22Rv1 (cell line): ENCODE results near the gene PDGFB.

Experiments
- CTCF ChIP-seq: fragments of 450-650 bp; IDR thresholded peaks from 2 replicates; pipeline ENCODE4 v1.5.1; 2017; ENCODE audit warnings: mild to moderate bottlenecking
- ZFX ChIP-seq: fragments of 450-650 bp; IDR thresholded peaks from 2 replicates; pipeline ENCODE4 v1.6.1; 2017; ENCODE audit warnings: antibody characterized with exemption, borderline replicate concordance

DNA sequence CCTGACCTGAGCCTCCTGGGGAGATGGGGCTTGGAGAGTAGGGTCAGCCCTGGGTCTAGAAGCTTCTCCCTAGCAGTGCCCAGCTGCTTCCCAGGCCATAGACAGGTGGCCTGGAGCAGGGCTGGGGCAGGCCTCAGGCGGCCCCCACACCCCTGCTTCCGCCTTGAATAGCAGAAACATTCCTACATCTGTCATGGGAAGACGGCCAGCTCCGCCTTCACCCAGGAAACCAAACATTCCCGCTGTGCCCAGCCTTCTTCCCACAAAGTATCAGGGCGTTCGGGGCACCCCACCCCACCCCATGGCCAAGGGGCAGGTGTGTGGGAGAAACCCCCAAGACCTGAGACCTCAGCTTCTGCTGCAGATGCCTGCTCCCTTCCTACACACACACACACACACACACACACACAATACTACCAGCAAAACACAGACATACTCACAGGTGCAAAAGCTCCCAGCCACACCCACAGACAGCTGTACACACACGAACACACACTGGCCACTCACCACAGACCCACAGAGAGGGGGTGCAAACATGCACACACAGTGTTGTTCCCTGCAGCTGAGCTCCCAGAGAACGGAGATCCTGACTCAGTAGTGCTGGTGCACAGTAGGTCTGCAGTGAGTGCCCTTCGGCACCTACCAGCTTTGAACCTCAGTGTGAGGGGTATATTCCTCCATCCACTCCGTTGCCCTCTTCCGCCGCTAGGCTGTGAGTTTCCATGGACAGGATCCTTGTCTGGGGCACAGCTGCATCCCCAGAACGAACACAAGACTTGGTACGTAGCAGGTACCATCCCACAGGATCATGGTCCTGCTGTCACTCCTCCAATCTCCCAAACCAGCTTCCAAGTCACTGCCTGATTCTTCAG is 37.4 kb downstream of the PDGFB start:
- no peak for TF ChIP-seq CTCF
- no peak for TF ChIP-seq ZFX
